CD14-positive monocyte (primary cell): ENCODE data around the gene DZIP1L. TPM values are rescaled to one million over a fixed set of nuclear protein-coding genes. Genes with fewer than 3 reads are reported as not detected.
A peak's percentile ranks its signal among the peaks of the same experiment; 100 is the strongest.

Experiments
- DNase-seq, 3 donors: peaks; one replicate each; pipeline ENCODE4 v3.0.0-alpha.2; 2011 to 2022
- H2AFZ ChIP-seq: 2 replicates; pipeline ENCODE4 v1.6.0; 2012; ENCODE audit warnings: mild to moderate bottlenecking, low read depth, low read length, inconsistent platforms; ENCODE audit not compliant: insufficient read depth, poor library complexity, severe bottlenecking
- H3K27ac ChIP-seq, 2 donors: 1 replicate in 1 of 2; 2 replicates in 1 of 2; pipeline ENCODE4 v1.5.1; 2012 to 2013; ENCODE audit warnings: low read length in 2 of 2, control low read depth in 1 of 2, inconsistent platforms in 1 of 2, low read depth in 1 of 2, mild to moderate bottlenecking in 1 of 2
- H3K27me3 ChIP-seq, 2 donors: one replicate each; pipeline versions ENCODE4 v1.6.0 to v1.6.1; 2011 to 2013; ENCODE audit warnings: low read length in 2 of 2; ENCODE audit not compliant: control insufficient read depth in 2 of 2, insufficient read depth in 2 of 2
- H3K36me3 ChIP-seq, 2 donors: replicated peaks in 1 of 2; 1 replicate in 1 of 2; 2 replicates in 1 of 2; pipeline versions ENCODE4 v1.5.1 to v1.6.1; 2012 to 2013; ENCODE audit warnings: low read length in 2 of 2, control low read depth in 1 of 2, inconsistent platforms in 1 of 2, mild to moderate bottlenecking in 1 of 2; ENCODE audit not compliant: insufficient read depth in 2 of 2, control insufficient read depth in 1 of 2
- H3K4me1 ChIP-seq, 2 donors: 1 replicate in 1 of 2; 2 replicates in 1 of 2; pipeline versions ENCODE4 v1.5.1 to v1.6.1; 2012 to 2013; ENCODE audit warnings: low read length in 2 of 2, control low read depth in 1 of 2, inconsistent platforms in 1 of 2, mild to moderate bottlenecking in 1 of 2, moderate library complexity in 1 of 2; ENCODE audit not compliant: insufficient read depth in 2 of 2, control insufficient read depth in 1 of 2
- H3K4me2 ChIP-seq: replicated peaks from 2 replicates; pipeline ENCODE3; 2012; ENCODE audit warnings: low read length, moderate library complexity, mild to moderate bottlenecking; ENCODE audit not compliant: poor library complexity, severe bottlenecking; ENCODE audit errors: extremely low read depth
- H3K4me3 ChIP-seq, 3 experiments: fragments of 200-600 bp in 1 of 3; sonication (generic) in 1 of 3; replicated peaks in 1 of 3; 1 replicate in 2 of 3; 2 replicates in 1 of 3; pipeline ENCODE4 v1.5.1; 2011 to 2013; ENCODE audit warnings: low read length in 3 of 3, mild to moderate bottlenecking in 3 of 3, control low read depth in 2 of 3, low read depth in 2 of 3, inconsistent platforms in 1 of 3, moderate library complexity in 1 of 3
- H3K79me2 ChIP-seq: 2 replicates; pipeline ENCODE4 v1.6.0; 2012; ENCODE audit warnings: mild to moderate bottlenecking, control low read depth, inconsistent platforms, low read length, moderate library complexity; ENCODE audit not compliant: insufficient read depth
- H3K9ac ChIP-seq: 2 replicates; pipeline ENCODE4 v1.6.0; 2017; ENCODE audit warnings: low read length, mild to moderate bottlenecking; ENCODE audit not compliant: insufficient read depth, poor library complexity, severe bottlenecking
- H3K9me3 ChIP-seq, 2 donors: replicated peaks in 1 of 2; 1 replicate in 1 of 2; 2 replicates in 1 of 2; pipeline versions ENCODE4 v1.5.1 to v1.6.1; 2012 to 2013; ENCODE audit warnings: low read length in 2 of 2, control low read depth in 1 of 2; ENCODE audit not compliant: control insufficient read depth in 1 of 2, insufficient read depth in 1 of 2
- H4K20me1 ChIP-seq: 2 replicates; pipeline ENCODE4 v1.6.0; 2012; ENCODE audit warnings: mild to moderate bottlenecking, low read length, control low read depth, moderate library complexity; ENCODE audit not compliant: insufficient read depth
- H3K27ac Mint-ChIP-seq, 7 donors: one replicate each; pipeline ENCODE4 v1.8.0; 2020; ENCODE audit warnings: mild to moderate bottlenecking in 7 of 7, mixed read lengths in 7 of 7, moderate library complexity in 6 of 7, inconsistent platforms in 2 of 7
- H3K27me3 Mint-ChIP-seq, 3 donors: one replicate each; pipeline ENCODE4 v1.8.0; 2021 to 2022; ENCODE audit warnings: low read depth in 3 of 3, mild to moderate bottlenecking in 3 of 3, mixed read lengths in 3 of 3, moderate library complexity in 3 of 3, inconsistent platforms in 1 of 3
- H3K36me3 Mint-ChIP-seq, 2 donors: one replicate each; pipeline ENCODE4 v1.8.0; 2020; ENCODE audit warnings: mixed read lengths in 2 of 2, inconsistent platforms in 1 of 2, mild to moderate bottlenecking in 1 of 2
- H3K4me1 Mint-ChIP-seq: one replicate; pipeline ENCODE4 v1.8.0; 2020; ENCODE audit warnings: mild to moderate bottlenecking, mixed read lengths
- H3K4me3 Mint-ChIP-seq, 2 donors: one replicate each; pipeline ENCODE4 v1.8.0; 2020; ENCODE audit warnings: mild to moderate bottlenecking in 2 of 2, mixed read lengths in 2 of 2, moderate library complexity in 1 of 2
- H3K9me3 Mint-ChIP-seq, 7 donors: one replicate each; pipeline ENCODE4 v1.8.0; 2020 to 2022; ENCODE audit warnings: mixed read lengths in 7 of 7, mild to moderate bottlenecking in 6 of 7, moderate library complexity in 6 of 7, inconsistent platforms in 2 of 7
- WGBS: methylation state at CpG from one replicate; pipeline ENCODE4 v1.1.5; 2013; ENCODE audit warnings: missing lambda C conversion rate; ENCODE audit not compliant: insufficient coverage; 5-methylcytosine and 5-hydroxymethylcytosine counted together
- intact Hi-C, 2 donors: fragments of 100-400 bp; cut with micrococcal nuclease; formaldehyde crosslinking; loops; one replicate each; pipeline versions ENCODE4 v1.15.0 to v1.15.1; 2023
- polyA plus RNA-seq, 3 donors: library from polyadenylated mRNA; depleted of rRNA in 1 of 3; unstranded in 2 of 3; stranded (reverse) in 1 of 3; fragments of 300-500 nt in 2 of 3; fragments of >200 nt in 1 of 3; fragmentation: Illumina TruSeq in 2 of 3; gene quantifications; 1 replicate in 2 of 3; 2 replicates in 1 of 3; pipeline ENCODE4 v1.2.3, GENCODE V29; 2012 to 2021
- TF ChIP-seq, protein P1 (sequence below): fragments of 200-600 bp; IDR thresholded peaks from one replicate; pipeline ENCODE4 v1.8.0; 2022; ENCODE audit warnings: antibody characterized with exemption, mild to moderate bottlenecking

The DZIP1L gene
- polyA plus RNA-seq, 3 donors, result 0.50 to 1.8 (median 0.52) TPM

DNA sequence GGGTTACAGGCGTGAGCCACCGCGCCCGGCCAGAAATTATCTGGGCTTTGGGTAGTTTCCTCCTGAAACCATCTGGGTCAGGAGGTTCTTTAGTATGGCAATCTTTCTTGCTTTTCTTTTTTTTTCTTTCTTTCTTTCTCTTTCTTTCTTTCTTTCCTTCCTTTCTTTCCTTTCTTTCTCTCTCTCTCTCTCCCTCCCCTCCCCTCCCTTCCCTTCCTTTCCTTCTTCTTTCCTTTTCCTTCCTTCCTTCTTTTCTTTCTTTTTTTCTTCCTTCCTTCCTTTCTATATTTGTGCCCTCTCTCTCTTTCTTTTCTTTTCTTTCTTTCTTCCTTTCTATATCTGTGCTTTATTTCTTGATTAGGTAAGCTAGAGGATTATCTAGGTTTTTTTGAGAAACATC lies 42.3 kb upstream of the DZIP1L start:
- Mint-ChIP-seq H3K27ac (no peak overlapping the region), H3K27me3 (peaks cover 0 to 4% (median 2%) of the 10 kb centered on the region in 3 donors)
- H3K27ac ChIP-seq, result no peak overlapping the region

DNA sequence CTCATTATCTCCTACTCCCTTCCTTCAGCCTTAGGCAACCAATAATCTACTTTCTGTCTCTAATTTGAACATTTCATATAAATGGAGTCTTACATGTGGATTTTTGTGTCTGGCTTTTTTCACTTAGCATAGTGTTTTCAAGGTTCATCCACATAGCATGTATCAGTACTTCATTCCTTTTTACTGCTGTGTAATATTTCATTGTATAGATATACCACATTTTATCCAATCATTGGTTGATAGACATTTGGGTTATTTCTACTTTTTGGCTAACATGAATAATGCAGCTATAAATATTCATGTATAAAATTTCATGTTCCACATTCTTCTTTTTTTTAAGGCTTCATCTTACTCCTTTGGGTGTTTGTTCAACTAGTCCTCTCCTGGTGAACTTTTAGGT lies 39.1 kb upstream of the DZIP1L start:
- H3K4me1 ChIP-seq, result no peaks in the 10 kb centered on the region
- H4K20me1 ChIP-seq, result no peaks in the 10 kb centered on the region
- H3K9me3 Mint-ChIP-seq, result peaks cover 7 to 21% (median 14%) of the 10 kb centered on the region in 7 donors
- no peak overlapping the region for H3K27ac Mint-ChIP-seq
- H3K27ac ChIP-seq, result no peak overlapping the region
- peaks cover 1% of the 10 kb centered on the region for H3K4me1 Mint-ChIP-seq
- no peak overlapping the region for H2AFZ ChIP-seq
- H3K4me3 ChIP-seq, result no peak overlapping the region
- H3K36me3 ChIP-seq, result no peaks in the 10 kb centered on the region
- H3K27me3 Mint-ChIP-seq, result peaks cover 0 to 5% (median 2%) of the 10 kb centered on the region in 3 donors
- no peak overlapping the region for H3K9ac ChIP-seq
- intact Hi-C loops, result no loop called here
- H3K4me3 Mint-ChIP-seq, result no peak overlapping the region
- no peaks in the 10 kb centered on the region for H3K36me3 Mint-ChIP-seq
- H3K27me3 ChIP-seq, result no peaks in the 10 kb centered on the region
- DNase-seq, result no peak
- peaks cover 0 to 4% of the 10 kb centered on the region in 2 donors for H3K9me3 ChIP-seq
- H3K4me2 ChIP-seq, result no peak overlapping the region
- TF ChIP-seq, protein P1, sequence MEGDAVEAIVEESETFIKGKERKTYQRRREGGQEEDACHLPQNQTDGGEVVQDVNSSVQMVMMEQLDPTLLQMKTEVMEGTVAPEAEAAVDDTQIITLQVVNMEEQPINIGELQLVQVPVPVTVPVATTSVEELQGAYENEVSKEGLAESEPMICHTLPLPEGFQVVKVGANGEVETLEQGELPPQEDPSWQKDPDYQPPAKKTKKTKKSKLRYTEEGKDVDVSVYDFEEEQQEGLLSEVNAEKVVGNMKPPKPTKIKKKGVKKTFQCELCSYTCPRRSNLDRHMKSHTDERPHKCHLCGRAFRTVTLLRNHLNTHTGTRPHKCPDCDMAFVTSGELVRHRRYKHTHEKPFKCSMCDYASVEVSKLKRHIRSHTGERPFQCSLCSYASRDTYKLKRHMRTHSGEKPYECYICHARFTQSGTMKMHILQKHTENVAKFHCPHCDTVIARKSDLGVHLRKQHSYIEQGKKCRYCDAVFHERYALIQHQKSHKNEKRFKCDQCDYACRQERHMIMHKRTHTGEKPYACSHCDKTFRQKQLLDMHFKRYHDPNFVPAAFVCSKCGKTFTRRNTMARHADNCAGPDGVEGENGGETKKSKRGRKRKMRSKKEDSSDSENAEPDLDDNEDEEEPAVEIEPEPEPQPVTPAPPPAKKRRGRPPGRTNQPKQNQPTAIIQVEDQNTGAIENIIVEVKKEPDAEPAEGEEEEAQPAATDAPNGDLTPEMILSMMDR, result no peak
- no peaks in the 10 kb centered on the region for H3K79me2 ChIP-seq

More for the DNA sequence above, 42.3 kb upstream of the DZIP1L start:
- Mint-ChIP-seq H3K36me3 (peaks cover 22 to 31% of the 10 kb centered on the region in 2 donors), H3K4me1 (peaks cover 1% of the 10 kb centered on the region), H3K4me3 (peak overlapping the region in 1 of 2 donors; percentile 4), H3K9me3 (peaks cover 7 to 23% (median 14%) of the 10 kb centered on the region in 7 donors)
- intact Hi-C loops, result no loop called here
- Histone ChIP-seq H3K79me2 (no peaks in the 10 kb centered on the region), H3K9ac (no peak overlapping the region), H3K4me1 (no peaks in the 10 kb centered on the region), H4K20me1 (no peaks in the 10 kb centered on the region), H3K4me2 (no peak overlapping the region), H3K4me3 (no peak overlapping the region), H3K36me3 (peaks cover 17 to 27% of the 10 kb centered on the region in 2 donors), H3K27me3 (no peaks in the 10 kb centered on the region), H3K9me3 (peaks cover 0 to 4% of the 10 kb centered on the region in 2 donors), H2AFZ (no peak overlapping the region)
- TF ChIP-seq, protein P1, result no peak
- no peak for DNase-seq
- no CpG with 5 or more reads among the region's 4 CpGs for WGBS
